Gastroesophageal sphincter (tissue), 3 donors: ENCODE results near the gene LGALS4.

ENCODE experiments used
- CTCF ChIP-seq, 4 experiments: fragments of 200-600 bp in 2 of 4; fragments of 450-650 bp in 2 of 4; sonication (generic) in 1 of 4; IDR thresholded peaks; one replicate each; pipeline ENCODE4 v1.5.1; 2017 to 2019; ENCODE audit warnings: antibody characterized with exemption in 4 of 4, mild to moderate bottlenecking in 2 of 4, moderate library complexity in 2 of 4
- POLR2A ChIP-seq, 2 donors: fragments of 450-650 bp; IDR thresholded peaks; one replicate each; pipeline ENCODE4 v1.6.1; 2017; ENCODE audit warnings: antibody characterized with exemption in 2 of 2, mild to moderate bottlenecking in 2 of 2, moderate library complexity in 1 of 2
- POLR2AphosphoS5 ChIP-seq: sonication (generic); formaldehyde crosslinking; IDR thresholded peaks from one replicate; pipeline ENCODE4 v1.6.1; 2017; ENCODE audit warnings: antibody characterized with exemption

GRCh38 chr19:38833092-38833425, 20.3 kb upstream of the LGALS4 start:
- no peak for TF ChIP-seq POLR2AphosphoS5
- no peak for TF ChIP-seq CTCF (IDR thresholded peaks at IDR 0.05)
- TF ChIP-seq POLR2A (IDR thresholded peaks at IDR 0.05): no peak
